LNCAP (cell line): ENCODE data around the gene DIO2.

Experiments used
- CTCF ChIP-seq: fragments of 450-650 bp; IDR thresholded peaks from 2 replicates; pipeline ENCODE4 v1.5.1; 2017; ENCODE audit warnings: mild to moderate bottlenecking

DIO2 gene

GRCh38 chr14:80164991-80165721 is 46.1 kb downstream of the DIO2 start:
- no peak for TF ChIP-seq CTCF

GRCh38 chr14:80152763-80153162 is 58.5 kb downstream of the DIO2 start:
- TF ChIP-seq CTCF: no peak

GRCh38 chr14:80152166-80152565 is 59.1 kb downstream of the DIO2 start:
- no peak for TF ChIP-seq CTCF

GRCh38 chr14:80150301-80150700 is 61.0 kb downstream of the DIO2 start:
- TF ChIP-seq CTCF: no peak
